Neutrophil (primary cell): ENCODE results near the gene POLR2I.

Experiments used
- H3K27ac ChIP-seq: fragments of 200-600 bp; sonication (generic); 2 replicates; pipeline ENCODE4 v1.5.1; 2016; ENCODE audit warnings: mild to moderate bottlenecking, moderate library complexity
- H3K27me3 ChIP-seq: fragments of 200-600 bp; sonication (generic); 2 replicates; pipeline ENCODE4 v1.6.0; 2016; ENCODE audit warnings: mild to moderate bottlenecking
- H3K36me3 ChIP-seq: fragments of 200-600 bp; sonication (generic); 2 replicates; pipeline ENCODE4 v1.5.1; 2017
- H3K4me1 ChIP-seq, 2 experiments: fragments of 200-600 bp in 1 of 2; sonication (generic) in 1 of 2; 1 replicate in 1 of 2; 2 replicates in 1 of 2; pipeline versions ENCODE4 v1.5.1 to v1.6.1; 2013 to 2016; ENCODE audit warnings: low read depth in 1 of 2, low read length in 1 of 2, mild to moderate bottlenecking in 1 of 2, moderate library complexity in 1 of 2; ENCODE audit not compliant: control insufficient read depth in 1 of 2, insufficient read depth in 1 of 2
- H3K4me3 ChIP-seq, 2 experiments: fragments of 200-600 bp in 1 of 2; sonication (generic) in 1 of 2; 1 replicate in 1 of 2; 2 replicates in 1 of 2; pipeline ENCODE4 v1.5.1; 2013 to 2016; ENCODE audit warnings: low read depth in 1 of 2, low read length in 1 of 2, mild to moderate bottlenecking in 1 of 2, moderate library complexity in 1 of 2
- H3K9me3 ChIP-seq: fragments of 200-600 bp; sonication (generic); 2 replicates; pipeline ENCODE4 v1.5.1; 2016
- CTCF ChIP-seq: fragments of 200-600 bp; sonication (generic); IDR thresholded peaks from 2 replicates; pipeline ENCODE4 v1.5.1; 2016; ENCODE audit warnings: antibody characterized with exemption

POLR2I gene

GRCh38 chr19:36142496-36142895 lies 27.8 kb upstream of the POLR2I start:
- peaks cover 48% of the 10 kb centered on the region for H3K36me3 ChIP-seq
- no peaks in the 10 kb centered on the region for H3K9me3 ChIP-seq
- no peak for TF ChIP-seq CTCF

GRCh38 chr19:36142046-36142445 lies 27.4 kb upstream of the POLR2I start:
- no peaks in the 10 kb centered on the region for H3K9me3 ChIP-seq
- no peaks in the 10 kb centered on the region for H3K27me3 ChIP-seq
- H3K4me1 ChIP-seq, result peaks cover 16 to 24% of the 10 kb centered on the region in 2 experiments
- TF ChIP-seq CTCF, result no peak
- no peak overlapping the region for H3K4me3 ChIP-seq
- H3K27ac ChIP-seq, result peak overlapping the region; percentile 7
- H3K36me3 ChIP-seq, result peaks cover 43% of the 10 kb centered on the region

More at GRCh38 chr19:36142496-36142895, 27.8 kb upstream of the POLR2I start:
- Histone ChIP-seq H3K4me3 (no peak overlapping the region), H3K4me1 (peaks cover 16 to 24% of the 10 kb centered on the region in 2 experiments), H3K27me3 (no peaks in the 10 kb centered on the region), H3K27ac (no peak overlapping the region)

GRCh38 chr19:36141039-36141927 lies 26.6 kb upstream of the POLR2I start:
- no peaks in the 10 kb centered on the region for H3K9me3 ChIP-seq
- peaks cover 16 to 24% of the 10 kb centered on the region in 2 experiments for H3K4me1 ChIP-seq
- peaks cover 36% of the 10 kb centered on the region for H3K36me3 ChIP-seq
- no peaks in the 10 kb centered on the region for H3K27me3 ChIP-seq
- peak overlapping the region; percentile 92 for H3K27ac ChIP-seq
- H3K4me3 ChIP-seq, result peak overlapping the region; percentile 76 to 92
- peak; percentile 38 for TF ChIP-seq CTCF

- Histone ChIP-seq H3K9me3 (no peaks in the 10 kb centered on the region), H3K4me1 (peaks cover 16 to 24% of the 10 kb centered on the region in 2 experiments), H3K4me3 (peak overlapping the region; percentile 76 to 92), H3K27me3 (no peaks in the 10 kb centered on the region), H3K36me3 (peaks cover 28% of the 10 kb centered on the region), H3K27ac (peak overlapping the region; percentile 92)
- no peak for TF ChIP-seq CTCF
These were observed 25.8 kb upstream of the POLR2I start for GRCh38 chr19:36140304-36141038.

- peak within 1 kb of the TSS; percentile 92 for H3K27ac ChIP-seq
- H3K4me1 ChIP-seq, result peaks cover 16 to 24% of the 10 kb centered on the region in 2 experiments
- H3K4me3 ChIP-seq, result peak within 1 kb of the TSS; percentile 76 to 92
- peaks cover 21% of the 10 kb centered on the region for H3K36me3 ChIP-seq
- H3K9me3 ChIP-seq, result no peaks in the 10 kb centered on the region
- no peaks in the 10 kb centered on the region for H3K27me3 ChIP-seq
- TF ChIP-seq CTCF, result peak; percentile 26
These were observed 25.0 kb upstream of the POLR2I start, which contains the start of gene CAPNS1 for GRCh38 chr19:36139473-36140303. TSS of gene CAPNS1 (plus strand) at chr19:36140066. CDS start at chr19:36141012, 946 bp downstream.
